Stimulated activated CD8-positive, alpha-beta memory T cell treated with anti-CD3 and anti-CD28 coated beads, Interleukin-15, amount 100 ng/mL, for 4 hours (primary cell): ENCODE results near the gene ERCC1.
A peak's percentile ranks its signal among the peaks of the same experiment; 100 is the strongest.
"Not testable (repeated sequence)": the region's sequence is repeated elsewhere in the genome, so short reads cannot be mapped to it uniquely, and the experiment has no call there.

ENCODE experiments used
- DNase-seq, 2 donors: peaks; one replicate each; pipeline ENCODE4 v3.0.0-alpha.2; 2020; ENCODE audit warnings: low read depth in 2 of 2

ERCC1 gene

DNA sequence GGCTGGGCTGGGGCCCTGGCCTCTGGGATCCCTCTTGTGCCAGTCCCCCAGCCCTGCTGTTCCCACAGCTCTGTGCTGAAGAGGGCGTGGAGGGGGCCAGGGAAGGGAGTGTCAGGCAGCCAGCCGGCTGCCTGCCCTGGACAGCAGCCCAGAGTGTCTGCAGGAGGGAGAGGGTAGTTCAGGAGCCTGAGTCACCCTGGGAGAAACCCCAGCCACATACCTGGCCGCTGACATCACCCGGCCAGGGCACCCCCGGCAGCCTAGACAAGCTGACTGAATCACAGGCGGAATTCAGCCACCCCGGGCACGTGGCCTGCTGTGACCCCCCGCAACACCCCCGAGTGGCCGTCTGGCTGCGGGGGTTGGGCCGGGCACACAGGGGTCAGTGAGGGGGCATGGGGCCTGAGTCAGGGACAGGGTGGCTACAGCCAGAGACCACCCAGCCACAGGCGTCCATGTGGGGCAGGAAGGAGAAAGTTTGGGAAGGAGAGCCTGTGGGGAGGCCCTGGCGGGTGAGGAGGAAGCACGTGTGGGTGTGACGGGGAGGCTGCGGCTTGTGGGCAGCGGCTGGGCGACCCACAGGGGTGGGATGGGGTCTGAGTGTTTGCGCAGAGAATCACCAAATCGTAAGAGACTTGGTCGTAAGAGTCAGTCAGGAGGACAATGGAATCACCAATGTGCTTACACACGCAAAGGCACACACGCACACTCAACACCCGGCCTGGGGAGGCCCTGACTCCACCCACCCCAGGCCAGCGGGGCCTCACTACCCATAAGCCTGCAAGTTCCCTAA is 32.2 kb upstream of the ERCC1 start:
- DNase-seq: peak; percentile 48 to 68

DNA sequence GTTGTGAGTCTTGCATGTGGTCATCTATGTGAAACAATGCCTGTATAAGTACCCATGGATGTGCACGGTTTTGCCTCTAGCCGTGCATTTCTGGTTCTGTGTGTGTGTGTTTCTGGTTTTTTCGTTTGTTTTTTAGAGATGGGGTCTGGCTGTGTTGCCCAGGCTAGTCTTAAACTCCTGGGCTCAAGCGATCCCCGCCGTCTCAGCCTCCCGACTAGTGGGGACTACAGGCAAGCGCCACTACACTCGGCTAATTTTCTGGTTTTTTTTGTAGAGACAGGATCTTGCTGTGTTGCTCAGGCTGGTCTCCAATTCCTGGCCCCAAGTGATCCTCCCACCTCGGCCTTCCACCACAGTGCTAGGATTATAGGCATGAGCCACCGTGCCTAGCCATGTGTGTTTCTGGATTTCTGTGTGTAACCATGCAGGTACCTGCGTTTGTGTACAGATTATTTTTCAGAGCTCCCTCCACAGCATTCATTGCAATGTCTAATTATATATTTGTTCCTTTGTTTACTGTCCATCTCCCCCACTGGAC is 28.2 kb upstream of the ERCC1 start:
- DNase-seq: no peak

DNA sequence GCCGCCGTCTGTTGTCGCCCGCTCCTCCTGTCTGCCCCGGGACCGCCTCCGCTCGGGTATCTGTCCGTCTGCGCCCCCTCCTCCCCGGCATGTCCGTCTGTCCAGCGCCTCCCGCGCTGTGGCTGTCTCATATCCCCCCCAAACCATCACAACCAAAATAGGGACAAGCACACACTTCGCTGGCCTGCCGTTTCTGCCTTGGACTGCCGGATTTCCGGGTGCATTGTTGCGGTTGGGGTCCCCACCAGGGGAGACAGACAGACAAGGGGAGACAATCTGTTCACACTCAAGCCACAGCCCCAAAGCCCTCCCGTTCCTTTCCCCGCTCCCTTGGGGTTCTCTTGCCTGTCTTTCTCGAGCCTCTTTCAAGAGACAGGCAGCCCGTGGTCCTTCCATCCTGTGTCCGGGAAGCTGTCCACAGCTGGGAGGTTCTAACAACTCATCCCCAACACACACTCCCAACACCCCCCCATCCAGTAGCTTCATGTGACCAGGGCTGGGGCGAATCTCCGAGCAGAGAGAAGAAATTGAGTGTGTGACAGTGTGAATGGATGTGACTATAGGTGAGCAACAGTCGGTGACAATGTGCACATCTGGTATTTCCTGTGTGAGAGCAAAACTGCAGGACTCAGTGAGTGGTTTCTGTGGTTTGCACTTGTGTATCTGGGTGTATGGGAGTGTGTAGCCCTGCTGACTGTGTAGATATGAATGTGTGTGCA is 27.6 kb upstream of the ERCC1 start:
- DNase-seq: no peak

DNA sequence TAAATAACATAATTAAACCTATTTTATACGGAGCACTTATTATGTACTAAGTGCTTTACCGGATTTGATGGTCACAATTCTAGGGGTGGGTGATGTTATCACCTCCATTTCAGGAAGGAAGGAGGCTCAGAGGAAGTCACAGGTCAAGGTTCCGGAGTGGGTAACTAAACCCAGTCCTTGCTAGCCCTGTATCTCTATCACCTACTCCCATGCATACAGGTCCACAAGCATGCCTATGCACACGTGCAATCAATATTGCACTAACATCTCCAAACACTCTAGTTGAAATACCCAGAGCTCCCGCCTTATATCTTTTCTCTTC is 26.3 kb upstream of the ERCC1 start:
- no peak for DNase-seq

DNA sequence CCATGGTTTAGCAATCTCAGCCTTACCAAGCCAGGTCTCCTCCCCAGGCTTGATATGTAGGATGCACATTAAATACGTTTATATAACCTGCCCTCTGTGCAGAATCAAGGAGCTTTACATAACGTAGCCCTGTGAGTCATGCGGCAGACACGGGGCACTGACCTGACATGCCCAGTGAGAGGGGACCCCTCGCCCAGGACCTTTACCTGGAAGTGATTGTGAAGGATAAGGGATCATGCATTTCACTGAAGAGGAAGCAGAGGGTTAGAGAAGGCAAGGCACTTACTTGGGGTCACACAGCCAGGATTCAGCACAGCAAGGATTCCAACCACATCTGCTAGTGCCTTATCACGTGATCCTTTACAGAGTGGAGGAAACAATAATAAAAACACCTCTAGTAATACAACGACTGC is 25.2 kb upstream of the ERCC1 start:
- no peak for DNase-seq

DNA sequence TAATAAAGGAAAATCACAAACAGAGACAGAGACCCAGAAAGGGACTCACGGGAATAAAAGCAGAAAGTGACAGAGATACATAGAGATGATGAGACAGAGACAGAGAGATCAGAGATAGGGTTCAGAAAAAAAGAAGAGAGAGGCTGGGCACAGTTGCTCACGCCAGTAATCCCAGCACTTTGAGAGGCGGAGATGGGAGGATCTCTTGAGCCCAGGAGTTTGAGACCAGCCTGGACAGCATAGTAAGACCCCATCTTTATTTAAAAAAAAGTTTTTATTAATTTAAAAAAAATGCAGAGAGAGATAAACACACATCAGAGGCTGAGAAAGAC is 24.7 kb upstream of the ERCC1 start:
- DNase-seq: no peak

DNA sequence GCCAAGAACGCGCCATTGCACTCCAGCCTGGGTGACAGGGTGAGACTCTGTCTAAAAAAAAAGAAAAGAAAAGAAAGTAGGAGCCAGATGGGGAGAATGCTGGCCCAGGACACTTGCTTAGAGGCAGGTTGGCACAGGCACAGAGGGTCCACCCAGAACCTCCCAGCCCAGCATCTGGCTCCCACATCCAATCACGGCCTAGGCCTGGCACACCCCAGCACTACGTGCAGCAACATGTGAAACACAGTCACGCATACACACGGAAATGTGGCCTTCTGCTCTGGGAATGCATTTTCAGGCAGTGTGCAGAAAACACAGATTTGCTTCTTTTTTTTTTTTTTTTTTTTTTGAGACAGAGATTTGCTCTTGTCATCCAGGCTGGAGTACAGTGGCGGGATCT is 23.2 kb upstream of the ERCC1 start:
- no peak for DNase-seq

DNA sequence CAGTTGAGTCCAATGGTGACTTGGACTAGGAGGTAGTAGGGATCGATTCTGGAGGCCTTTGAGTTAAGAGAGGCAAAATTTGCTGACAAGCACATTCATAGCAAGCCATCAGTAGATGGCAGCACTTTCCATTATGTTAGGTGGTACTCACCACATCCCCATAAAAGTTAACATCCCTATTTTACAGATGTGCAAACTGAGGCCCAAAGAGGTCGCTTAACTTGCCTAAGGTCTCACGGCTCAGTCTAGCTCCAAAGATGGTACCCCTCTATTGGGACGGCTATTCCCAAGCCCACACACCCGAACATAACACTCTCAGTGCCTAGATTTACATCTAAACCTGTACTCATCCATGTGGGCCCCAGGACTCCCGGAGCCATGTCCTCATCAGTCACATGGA is 22.6 kb upstream of the ERCC1 start:
- no peak for DNase-seq

DNA sequence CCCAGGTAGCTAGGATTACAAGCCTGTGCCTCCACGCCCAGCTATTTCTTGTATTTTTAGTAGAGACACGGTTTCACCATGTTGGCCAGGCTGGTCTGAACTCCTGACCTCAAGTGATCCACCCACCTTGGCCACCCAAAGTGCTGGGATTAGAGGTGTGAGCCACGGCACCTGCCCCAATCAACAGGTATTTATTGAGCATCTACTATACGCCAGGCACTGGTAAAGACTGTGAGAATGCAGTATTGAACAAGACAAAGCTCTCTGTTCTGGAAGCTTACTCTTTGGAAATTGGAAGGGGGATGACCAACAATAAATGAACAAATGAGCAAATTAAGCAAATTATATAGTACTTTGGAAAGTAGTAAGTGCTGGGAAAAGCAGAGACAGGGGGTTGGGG is 21.4 kb upstream of the ERCC1 start:
- DNase-seq: no peak

DNA sequence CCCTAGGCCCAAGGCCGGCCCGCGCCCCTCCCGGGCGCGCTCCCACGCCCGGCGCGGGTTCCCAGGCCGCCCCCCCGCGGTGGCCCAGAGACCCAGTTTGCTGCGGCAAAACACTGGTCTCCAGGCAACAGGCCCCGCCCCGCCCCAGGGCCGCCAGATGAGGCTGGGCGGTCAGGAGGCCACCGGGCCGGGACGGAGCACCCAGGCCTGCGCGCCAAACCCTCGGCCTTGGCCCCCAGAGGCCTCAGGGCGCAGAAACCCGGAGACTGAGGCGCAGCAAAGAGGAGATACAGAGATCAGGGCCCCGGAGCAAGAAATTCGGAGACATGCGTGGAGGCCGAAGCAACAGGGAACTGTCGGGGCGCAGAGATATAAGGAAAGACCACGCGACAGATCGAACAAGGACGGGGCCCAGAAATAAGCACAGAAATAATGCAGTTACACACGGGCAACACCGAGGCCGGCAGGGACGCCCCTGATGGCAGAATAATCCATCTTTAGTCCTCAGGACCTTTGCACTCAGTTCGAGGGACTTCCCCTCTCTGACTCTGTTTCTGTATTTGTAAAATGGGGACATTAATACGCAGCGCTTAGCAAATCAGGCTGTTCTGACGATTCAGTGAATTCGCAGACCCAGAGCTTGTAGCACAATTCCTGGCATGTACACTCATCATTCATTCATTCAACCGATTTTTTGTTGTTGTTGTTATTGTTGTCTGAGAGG is 20.8 kb upstream of the ERCC1 start:
- peak; percentile 55 to 64 for DNase-seq

DNA sequence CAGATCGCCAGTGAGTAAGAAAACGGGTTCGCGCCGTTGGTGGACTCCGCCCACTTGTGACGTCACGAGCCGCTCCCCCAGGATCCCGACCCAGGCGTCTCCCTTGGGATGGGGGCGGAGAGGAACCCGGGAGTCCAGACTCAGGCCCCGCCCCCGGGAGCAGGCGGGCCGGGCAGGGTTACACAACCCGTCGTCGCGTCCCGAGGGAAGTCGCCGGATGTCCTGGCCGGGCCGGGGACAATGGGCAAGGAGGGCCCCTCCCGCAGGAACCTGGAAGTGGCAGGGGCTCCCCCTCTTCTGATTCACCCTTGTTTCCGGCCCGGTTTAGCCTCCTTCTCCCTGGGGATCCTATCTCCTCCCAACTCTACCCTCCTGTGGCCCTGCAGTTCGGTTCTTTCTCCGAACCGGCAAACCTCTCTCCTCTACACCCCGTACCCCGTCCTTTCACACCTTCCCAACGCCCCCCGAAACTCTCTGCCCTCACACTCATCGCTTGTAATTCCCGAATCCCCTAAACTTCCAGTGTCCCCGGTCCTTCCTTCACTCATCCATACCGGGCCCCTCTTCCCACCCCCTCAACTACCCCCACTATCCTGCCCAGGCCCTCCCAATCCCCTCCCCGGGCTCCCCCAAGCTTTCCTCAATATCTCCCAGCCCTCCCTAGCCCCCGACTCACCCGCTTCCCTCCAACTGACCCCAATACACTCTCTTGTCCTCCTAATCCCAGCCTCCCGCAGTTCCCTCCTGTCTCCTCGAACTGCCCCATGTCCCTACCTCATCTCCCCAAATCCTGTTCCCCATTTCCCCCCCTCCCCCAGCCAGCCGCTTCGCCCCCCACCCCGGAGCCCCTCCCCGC is 20.0 kb upstream of the ERCC1 start:
- DNase-seq: peak in 1 of 2 donors; percentile 34

DNA sequence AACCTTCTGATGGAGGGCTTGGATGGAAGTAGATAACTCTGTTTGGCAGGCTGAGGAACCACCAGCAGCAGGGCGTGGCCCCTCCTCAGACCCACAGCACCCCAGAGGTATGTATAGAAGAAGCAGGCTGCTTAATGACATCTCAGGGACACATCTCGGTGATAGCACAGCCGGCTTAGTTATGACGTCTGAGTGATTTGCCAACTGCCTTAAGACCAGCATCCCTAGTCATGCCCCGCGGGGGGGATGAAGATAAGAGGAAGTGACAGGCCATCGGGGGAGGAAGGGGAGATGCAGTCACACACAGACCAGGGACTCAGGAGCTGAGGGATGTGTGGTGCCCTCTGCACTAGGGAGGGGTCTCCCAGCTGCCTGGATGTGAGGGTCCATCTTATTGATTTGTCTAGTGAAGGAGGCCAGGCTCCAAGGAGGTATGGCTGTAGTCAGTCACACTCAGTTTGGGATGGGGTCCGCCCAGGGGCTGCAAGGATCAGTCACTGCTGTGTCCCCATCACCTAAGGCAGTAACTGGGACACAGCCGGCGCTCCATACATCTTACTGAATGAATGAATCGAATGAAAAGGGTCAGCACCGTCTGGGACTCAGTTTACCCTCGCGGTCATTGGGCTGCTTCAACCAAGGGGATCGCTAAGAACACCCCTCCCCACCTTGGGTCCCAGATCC is 19.2 kb upstream of the ERCC1 start:
- no peak for DNase-seq

DNA sequence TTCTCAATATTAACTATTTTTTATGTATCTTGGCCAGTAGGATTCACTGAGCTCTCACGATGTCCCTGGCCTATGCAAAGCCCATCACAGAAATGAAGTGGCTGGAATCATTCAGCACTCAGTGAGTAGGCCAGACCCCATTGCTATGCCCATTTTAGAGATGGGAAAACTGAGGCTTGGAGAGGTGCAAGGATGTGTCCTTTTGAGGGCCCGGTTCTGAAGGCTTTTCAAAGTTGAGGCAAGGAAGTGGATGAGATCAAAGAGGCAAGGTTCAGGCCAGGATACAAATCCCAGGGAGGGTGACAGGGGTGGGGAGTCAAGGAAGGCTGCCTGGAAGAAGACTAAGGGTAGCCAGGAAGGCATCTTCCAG is 18.7 kb upstream of the ERCC1 start:
- DNase-seq: no peak

DNA sequence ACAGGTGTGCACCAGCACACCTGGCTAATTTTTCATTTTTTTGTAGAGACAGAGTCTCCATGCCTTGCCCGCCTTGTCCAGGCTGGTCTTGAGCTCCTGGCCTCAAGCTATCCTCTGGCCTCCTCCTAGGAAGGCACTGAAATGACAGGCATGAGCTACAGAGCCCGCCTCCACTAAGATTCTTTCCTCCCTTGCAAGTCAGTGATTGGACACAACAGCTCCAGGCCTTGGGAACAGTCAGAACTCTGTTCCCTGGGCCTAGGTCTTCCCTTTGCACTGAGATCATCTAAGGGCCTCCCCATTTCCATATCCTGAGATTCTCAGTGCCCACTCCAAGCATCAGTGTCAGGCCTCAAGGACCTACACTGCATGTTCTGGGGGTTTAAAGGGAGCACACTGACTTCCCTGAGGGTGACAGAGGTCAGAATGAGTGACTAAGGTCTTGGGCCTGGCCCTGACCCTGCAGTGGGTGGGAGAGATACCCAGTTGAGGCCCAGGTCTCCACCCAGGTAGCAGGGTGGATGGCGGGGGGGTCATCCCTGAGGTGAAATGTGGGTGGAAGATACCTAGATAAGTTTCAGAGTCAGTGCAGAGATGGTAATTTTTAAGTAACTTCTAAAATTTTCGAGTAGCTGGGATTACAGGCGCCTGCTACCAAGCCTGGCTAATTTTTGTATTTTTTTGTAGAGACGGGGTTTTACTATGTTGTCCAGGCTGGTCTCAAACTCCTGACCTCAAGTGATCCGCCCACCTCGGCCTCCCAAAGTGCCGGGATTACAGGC is 17.3 kb upstream of the ERCC1 start:
- no peak for DNase-seq

DNA sequence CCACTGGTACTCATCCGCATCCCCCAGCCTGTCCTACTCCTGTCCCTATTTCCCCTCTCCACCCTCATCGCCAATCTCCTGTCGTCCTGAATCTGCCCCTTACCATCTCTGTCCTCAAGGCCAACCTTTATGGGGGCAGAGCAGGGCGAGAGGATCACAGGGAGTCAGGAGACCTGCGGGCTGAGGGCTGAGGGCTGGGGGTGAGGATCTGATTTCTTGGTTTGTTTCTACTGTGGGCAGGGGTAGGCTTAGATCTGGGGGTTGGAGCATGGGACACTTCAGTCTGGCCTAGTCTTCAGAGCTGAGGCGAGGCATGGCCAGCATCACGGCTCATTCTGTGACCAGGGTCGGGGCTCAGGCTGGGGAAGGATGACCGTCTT is 16.5 kb upstream of the ERCC1 start:
- DNase-seq: no peak

DNA sequence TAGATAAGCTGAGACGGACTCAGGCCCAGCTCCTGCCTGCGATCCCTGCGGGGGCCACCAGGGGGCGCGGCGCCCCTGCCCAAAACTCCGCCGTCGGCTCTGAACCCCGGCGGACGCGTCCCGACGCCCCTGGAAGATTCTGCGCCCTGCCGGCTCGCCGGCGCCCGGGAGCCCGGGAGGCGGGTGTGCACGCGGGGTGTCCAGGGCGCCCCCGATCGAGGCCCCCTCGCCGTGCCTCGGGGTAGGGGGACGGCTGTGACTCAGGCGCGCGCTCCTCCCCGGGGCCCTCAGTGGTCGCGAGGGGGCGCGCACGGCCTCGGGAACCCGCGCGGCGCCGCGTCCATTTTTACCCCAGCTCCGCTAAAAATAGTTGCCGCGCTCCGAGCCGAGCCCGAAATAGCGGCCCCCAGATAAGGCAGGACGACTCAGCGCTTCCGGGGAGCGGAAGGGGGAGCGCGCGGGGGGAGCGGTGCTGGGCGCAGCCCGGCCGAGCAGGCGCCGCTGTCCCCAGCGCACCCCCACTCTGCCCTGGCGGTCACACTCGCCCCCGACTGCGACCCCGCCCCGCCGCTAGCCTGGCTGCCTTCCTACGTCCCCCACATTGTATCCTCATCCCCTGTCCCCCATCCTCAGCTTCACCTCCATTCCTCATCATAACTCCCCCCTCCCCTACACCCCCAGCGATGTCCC is 16.0 kb upstream of the ERCC1 start:
- peak; percentile 77 for DNase-seq

DNA sequence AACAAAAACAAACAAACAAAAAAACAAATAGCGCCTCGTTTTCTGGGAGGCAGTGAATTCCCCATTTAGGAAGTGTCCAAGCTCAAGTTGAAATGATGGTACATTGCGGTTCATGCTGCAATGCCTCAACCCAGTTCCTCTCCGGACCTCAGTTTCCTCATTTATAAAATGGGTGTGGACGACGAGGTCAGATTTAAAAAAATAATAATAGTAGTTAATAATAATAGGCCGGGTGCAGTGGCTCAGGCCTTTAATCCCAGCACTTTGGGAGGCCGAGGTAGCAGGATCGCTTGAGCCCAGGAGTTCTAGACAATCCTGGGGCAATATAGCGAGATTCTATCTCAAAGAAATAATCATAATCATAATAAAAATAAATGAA is 15.5 kb upstream of the ERCC1 start:
- DNase-seq: no peak

DNA sequence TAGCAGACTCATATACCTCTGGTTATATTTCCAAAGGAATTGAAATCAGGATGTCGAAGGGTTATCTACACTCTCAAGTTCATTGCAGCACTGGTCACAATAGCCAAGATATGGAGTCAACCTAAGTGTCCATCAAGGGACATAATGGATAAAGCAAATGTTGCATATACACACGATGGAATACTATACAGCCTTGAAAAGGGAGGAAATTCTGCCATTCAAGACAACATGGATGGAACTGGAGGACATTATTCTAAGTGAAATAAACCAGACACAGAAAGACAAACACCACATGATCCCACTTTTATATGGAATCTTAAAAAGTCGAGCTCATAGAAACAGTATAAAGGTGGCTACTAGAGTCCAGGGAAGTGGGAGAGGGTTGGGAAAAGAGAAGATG is 13.6 kb upstream of the ERCC1 start:
- no peak for DNase-seq

DNA sequence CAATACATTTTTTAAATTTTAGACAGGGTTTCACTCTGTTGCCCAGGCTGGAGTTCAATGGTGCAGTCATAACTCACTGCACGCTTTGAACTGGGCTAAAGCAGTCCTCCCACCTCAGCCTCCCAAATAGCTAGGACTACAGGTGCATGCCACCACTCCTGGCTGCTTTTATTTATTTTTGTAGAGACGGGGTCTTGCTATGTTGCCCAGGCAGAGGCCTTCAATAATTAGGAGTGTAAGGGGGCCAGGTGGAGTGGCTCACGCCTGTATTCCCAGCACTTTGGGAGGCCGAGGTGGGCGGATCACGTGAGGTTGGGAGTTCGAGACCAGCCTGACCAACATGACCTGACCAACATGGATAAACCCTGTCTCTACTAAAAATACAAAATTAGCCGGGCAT is 8.8 kb upstream of the ERCC1 start:
- DNase-seq: not testable (repeated sequence)

DNA sequence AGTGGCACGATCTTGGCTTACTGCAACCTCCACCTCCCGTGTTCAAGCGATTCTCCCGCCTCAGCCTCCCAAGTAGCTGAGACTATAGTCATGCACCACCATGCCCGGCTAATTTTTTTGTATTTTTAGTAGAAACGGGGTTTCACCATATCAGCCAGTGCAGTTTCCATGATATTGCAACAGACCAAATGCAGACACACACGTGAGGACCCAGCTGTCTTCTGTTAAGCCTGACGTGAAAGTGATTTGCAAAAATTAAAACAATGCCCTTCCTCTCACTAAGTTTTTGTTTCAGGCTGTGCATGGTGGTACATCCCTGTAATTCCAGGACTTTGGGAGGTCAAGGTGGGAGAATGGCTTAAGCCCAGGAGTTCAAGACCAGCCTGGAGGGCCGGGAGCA is 7.3 kb upstream of the ERCC1 start:
- not testable (repeated sequence) for DNase-seq
